GM11168 (cell line): ENCODE data around the gene ERF.

Source experiments
- in situ Hi-C: fragments of 300-500 bp; cut with MboI; formaldehyde crosslinking; loops from one replicate; pipeline ENCODE4 v1.12.0; 2022; ENCODE audit warnings: low sequenced_read_pairs; ENCODE audit not compliant: unreplicated experiment

Gene ERF

DNA sequence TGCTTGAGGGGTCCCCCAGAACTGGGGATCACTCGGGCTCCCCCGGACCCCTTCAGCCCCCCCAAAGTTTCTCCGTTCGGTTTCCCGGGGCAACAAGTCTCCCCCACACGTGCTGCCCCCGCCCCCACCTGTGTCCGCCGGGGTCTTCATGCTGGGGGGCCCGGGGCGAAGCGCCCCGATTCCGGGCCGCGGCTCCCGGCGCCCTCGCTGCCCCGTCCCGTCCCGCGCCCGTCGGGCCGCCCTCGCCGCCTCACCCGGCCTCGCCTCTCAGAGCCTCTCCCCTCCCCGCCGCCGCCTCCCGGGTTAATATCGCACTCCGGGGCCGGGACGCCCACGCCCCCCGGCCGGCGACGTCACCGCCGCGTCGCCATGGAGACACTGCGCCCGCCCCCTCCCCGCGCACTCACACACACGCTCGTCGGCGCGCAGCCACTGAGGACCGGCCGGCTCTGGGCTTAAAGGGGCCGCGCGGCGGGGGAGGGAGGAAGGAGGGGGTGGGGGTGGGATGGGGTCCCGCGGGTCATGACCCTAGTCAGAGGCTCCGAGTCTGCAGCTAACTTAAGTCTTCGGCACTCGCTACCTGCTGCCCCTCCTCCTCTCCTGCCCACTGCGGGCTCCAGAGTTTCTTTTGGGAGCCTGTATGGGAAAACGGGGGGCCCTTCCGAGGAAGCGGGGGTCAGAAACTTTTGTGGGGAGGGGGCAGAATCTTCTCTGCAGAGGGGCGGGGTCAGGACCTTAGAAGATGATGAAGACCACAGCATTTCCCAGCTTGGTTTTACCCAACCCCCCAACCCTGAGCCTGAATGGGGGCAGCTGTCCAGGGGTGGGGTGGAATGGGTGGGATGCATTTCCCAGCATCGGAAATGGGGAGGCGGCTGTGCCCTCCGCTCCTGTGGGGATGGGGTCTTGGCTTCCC, at the start of gene ERF:
ERF (minus strand) TSS at position 279 of the 916 bp plus-strand sequence; CDS start at position 150, 129 bp downstream.
- in situ Hi-C loops: no loop called here

GRCh38 chr19:42303876-42304275, 48.9 kb upstream of the ERF start:
- in situ Hi-C loops: no loop called here

GRCh38 chr19:42303101-42303464, 48.2 kb upstream of the ERF start:
- in situ Hi-C loops: no loop called here

- in situ Hi-C loops: no loop called here
Observed at GRCh38 chr19:42301646-42302203, 46.8 kb upstream of the ERF start, which contains the start of gene PRR19. PRR19 (plus strand) TSS chr19:42302132; CDS start chr19:42309585, 7,453 bp downstream.

GRCh38 chr19:42297039-42297438, 42.1 kb upstream of the ERF start:
- in situ Hi-C loops: no loop called here

GRCh38 chr19:42295831-42296525, 41.0 kb upstream of the ERF start:
- in situ Hi-C loops: no loop called here

- in situ Hi-C loops: no loop called here
Observed at GRCh38 chr19:42295342-42295741, 40.4 kb upstream of the ERF start.

DNA sequence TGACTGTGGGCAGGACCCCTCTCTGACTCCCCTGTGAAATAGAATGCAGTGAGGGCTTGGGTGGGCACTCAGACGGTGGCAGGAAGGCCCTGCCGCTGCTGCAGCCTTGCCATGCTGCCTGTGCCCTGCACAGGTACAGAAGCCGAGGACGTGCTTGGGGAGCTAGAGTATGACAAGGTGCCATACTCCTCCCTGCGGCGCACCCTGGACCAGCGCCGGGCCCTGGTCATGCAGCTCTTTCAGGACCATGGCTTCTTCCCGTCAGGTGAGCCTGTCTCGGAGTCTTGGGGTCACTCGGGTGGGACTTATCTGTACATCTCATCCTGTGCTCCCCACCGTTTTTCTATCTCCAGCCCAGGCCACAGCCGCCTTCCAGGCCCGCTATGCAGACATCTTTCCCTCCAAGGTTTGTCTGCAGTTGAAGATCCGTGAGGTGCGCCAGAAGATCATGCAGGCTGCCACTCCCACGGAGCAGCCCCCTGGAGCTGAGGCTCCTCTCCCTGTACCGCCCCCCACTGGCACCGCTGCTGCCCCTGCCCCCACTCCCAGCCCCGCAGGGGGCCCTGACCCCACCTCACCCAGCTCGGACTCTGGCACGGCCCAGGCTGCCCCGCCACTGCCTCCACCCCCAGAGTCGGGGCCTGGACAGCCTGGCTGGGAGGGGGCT, 39.7 kb upstream of the ERF start:
- in situ Hi-C loops: no loop called here

GRCh38 chr19:42293948-42294347, 39.0 kb upstream of the ERF start:
- in situ Hi-C loops: no loop called here

DNA sequence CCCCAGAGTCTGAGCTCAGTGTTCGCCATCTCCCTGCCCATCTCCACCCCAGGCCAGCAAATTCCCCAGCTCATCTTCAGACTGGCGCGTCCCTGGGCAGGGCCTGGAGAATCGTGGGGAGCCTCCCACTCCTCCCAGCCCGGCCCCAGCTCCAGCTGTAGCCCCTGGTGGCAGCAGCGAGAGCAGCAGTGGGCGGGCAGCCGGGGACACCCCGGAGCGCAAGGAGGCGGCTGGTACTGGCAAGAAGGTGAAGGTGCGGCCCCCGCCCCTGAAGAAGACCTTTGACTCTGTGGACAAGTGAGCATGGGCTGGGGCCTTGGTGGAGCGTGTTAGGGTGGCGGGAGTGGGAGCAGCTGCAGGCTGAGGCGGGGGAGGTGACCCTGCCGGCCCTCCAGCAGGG, 38.6 kb upstream of the ERF start:
- in situ Hi-C loops: no loop called here

DNA sequence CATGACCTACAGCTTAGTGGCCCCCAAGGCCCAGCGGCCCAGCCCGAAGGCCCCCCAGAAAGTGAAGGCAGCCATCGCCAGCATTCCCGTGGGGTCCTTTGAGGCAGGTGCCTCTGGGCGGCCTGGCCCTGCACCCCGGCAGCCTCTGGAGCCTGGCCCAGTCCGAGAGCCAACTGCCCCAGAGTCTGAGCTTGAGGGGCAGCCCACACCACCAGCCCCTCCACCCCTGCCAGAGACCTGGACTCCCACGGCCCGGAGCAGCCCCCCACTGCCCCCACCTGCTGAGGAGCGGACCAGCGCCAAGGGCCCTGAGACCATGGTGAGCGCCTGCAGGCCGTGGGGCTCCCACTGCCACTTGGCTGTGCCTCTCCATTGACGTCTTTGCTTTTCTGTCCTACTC, 38.0 kb upstream of the ERF start:
- in situ Hi-C loops: no loop called here

DNA sequence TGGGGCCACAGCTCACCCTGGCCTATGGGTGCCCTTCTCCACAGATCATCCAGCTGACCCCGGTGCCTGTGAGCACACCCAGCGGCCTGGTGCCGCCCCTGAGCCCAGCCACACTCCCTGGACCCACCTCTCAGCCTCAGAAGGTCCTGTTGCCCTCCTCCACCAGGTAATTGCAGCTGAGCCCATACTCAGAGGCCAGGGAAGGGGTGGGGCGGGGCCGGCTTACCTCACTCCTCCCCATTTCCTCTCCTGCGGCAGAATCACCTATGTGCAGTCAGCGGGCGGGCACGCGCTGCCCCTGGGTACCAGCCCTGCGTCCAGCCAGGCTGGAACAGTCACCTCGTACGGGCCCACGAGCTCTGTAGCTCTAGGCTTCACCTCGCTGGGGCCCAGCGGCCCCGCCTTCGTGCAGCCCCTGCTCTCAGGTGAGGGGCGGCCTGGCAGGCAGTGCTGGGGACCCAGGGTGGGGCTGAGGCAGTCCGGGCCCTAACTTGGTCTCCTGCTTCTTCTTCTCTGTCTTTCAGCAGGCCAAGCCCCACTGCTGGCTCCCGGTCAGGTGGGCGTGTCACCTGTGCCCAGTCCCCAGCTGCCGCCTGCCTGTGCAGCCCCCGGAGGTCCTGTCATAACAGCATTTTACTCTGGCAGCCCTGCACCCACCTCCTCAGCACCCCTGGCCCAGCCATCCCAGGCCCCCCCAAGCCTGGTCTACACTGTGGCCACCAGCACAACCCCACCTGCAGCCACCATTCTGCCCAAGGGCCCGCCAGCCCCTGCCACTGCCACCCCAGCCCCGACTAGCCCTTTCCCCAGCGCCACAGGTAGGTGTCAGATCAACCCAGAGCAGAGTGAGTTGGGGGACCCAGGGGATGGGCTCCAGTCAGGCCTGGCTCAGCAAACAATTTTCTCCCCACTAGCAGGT, 37.4 kb upstream of the ERF start:
- in situ Hi-C loops: no loop called here

- in situ Hi-C loops: no loop called here
Observed at GRCh38 chr19:42291435-42291810, 36.5 kb upstream of the ERF start.

GRCh38 chr19:42290523-42291434, 35.9 kb upstream of the ERF start:
- in situ Hi-C loops: no loop called here

DNA sequence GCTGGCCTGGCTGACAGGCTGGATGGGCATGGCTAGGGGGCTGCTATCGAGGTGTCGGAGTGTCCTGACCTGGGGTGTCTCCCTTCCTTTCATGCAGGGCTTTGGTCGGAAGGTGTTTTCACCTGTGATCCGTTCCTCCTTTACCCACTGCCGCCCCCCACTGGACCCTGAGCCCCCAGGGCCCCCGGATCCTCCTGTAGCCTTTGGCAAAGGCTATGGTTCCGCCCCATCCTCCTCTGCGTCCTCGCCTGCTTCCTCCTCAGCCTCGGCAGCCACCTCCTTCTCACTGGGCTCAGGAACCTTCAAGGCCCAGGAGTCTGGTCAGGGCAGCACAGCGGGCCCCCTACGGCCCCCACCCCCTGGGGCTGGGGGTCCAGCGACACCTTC, 35.2 kb upstream of the ERF start:
- in situ Hi-C loops: no loop called here

DNA sequence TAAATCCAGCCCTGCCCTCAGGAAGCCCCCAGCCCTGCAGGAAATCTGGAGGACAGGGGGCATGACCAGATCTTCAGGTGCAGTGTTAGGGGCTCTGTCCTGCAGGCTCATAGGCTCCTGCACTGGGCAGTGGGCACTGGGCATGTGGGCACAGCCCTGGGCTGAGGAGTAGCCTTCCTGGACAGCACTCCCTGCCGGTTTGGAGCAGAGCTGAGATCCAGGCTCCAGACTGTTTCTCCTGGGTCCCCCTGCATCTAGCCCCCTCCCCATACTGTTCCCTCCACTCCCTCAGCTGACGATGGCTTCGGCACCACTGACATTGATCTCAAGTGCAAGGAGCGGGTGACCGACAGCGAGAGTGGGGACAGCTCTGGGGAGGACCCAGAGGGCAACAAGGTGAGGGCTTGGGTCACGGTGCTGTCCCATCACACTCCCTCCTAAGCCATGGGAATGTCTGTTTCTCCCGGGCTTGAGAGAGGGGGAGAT, 34.7 kb upstream of the ERF start:
- in situ Hi-C loops: no loop called here

DNA sequence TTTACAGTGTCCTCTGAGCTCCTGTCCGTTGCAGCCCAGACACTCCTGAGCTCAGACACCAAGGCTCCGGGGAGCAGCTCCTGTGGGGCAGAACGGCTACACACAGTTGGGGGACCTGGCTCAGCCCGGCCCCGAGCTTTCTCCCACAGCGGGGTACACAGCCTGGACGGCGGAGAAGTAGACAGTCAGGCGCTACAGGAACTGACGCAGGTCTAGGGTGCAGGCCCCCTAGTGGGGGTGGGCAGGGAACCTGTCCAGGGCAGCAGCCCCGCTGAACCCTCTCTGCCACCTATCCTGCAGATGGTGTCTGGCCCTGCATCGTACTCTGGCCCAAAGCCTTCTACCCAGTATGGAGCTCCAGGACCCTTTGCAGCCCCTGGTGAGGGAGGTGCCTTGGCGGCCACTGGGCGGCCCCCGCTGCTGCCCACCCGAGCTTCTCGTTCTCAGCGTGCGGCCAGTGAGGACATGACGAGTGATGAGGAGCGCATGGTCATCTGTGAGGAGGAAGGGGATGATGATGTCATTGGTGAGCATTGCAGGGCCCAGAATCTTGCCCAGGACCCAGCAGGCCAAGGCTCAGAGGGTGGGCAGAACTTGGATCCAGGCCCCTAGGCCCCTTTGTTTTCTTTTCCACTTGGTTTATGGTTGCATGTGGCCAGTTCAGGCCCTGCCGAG, 34.1 kb upstream of the ERF start:
- in situ Hi-C loops: no loop called here

GRCh38 chr19:42288387-42288786, 33.5 kb upstream of the ERF start:
- in situ Hi-C loops: no loop called here
